Transverse colon (tissue), 4 donors: ENCODE results near the gene PTPN7. TPM values are rescaled to one million over a fixed set of nuclear protein-coding genes. Genes with fewer than 3 reads are reported as not detected.

ENCODE experiments used
- DNase-seq: peaks from one replicate; pipeline ENCODE4 v3.0.0-alpha.2; 2019
- H3K27ac ChIP-seq, 4 donors: fragments of 200-600 bp; sonication (generic); 2 replicates each; pipeline ENCODE4 v1.5.1; 2016 to 2018; ENCODE audit warnings: inconsistent platforms in 4 of 4
- H3K27me3 ChIP-seq: fragments of 200-600 bp; sonication (generic); 2 replicates; pipeline ENCODE4 v1.5.1; 2017; ENCODE audit warnings: inconsistent platforms
- H3K36me3 ChIP-seq, 4 donors: fragments of 200-600 bp; sonication (generic); 2 replicates each; pipeline ENCODE4 v1.5.1; 2017 to 2019; ENCODE audit warnings: inconsistent platforms in 4 of 4
- H3K4me1 ChIP-seq, 4 donors: fragments of 200-600 bp; sonication (generic); 2 replicates each; pipeline ENCODE4 v1.5.1; 2017 to 2020; ENCODE audit warnings: inconsistent platforms in 4 of 4
- H3K4me3 ChIP-seq, 4 donors: fragments of 200-600 bp; sonication (generic); 1 replicate in 1 of 4; 2 replicates in 3 of 4; pipeline versions ENCODE4 v1.5.1 to v1.6.1; 2017 to 2019; ENCODE audit warnings: inconsistent platforms in 4 of 4
- H3K9me3 ChIP-seq, 2 donors: fragments of 200-600 bp; sonication (generic); 2 replicates each; pipeline ENCODE4 v1.5.1; 2017 to 2019; ENCODE audit warnings: inconsistent platforms in 2 of 2
- EP300 ChIP-seq: sonication (generic); formaldehyde crosslinking; IDR thresholded peaks from one replicate; pipeline ENCODE4 v1.6.1; 2017; ENCODE audit warnings: antibody characterized with exemption, low read depth
- POLR2A ChIP-seq: fragments of 450-650 bp; IDR thresholded peaks from one replicate; pipeline ENCODE4 v1.6.1; 2016; ENCODE audit warnings: antibody characterized with exemption, mild to moderate bottlenecking, moderate library complexity
- POLR2AphosphoS5 ChIP-seq, 3 donors: sonication (generic); formaldehyde crosslinking; IDR thresholded peaks; one replicate each; pipeline ENCODE4 v1.6.1; 2016; ENCODE audit warnings: antibody characterized with exemption in 3 of 3
- WGBS, 2 donors: methylation state at CpG; one replicate each; pipeline ENCODE4 v1.1.5; 2018; ENCODE audit warnings: low coverage in 1 of 2; 5-methylcytosine and 5-hydroxymethylcytosine counted together
- in situ Hi-C, 4 donors: fragments of 200-750 bp; cut with MboI; loops; one replicate each; pipeline versions ENCODE4 v1.15.0 to v1.15.1; 2017; ENCODE audit warnings: low sequenced_read_pairs in 3 of 4, low pct_ligation_motif_present in 1 of 4, low pct_unique_long_range_greater_than_20kb in 1 of 4
- intact Hi-C: fragments of 100-400 bp; cut with DNase I; formaldehyde crosslinking; loops from one replicate; pipeline ENCODE4 v1.15.1; 2023; ENCODE audit warnings: low total_unique reads
- total RNA-seq, 4 donors: library from RNA; depleted of rRNA; stranded (reverse); fragments of >200 nt; gene quantifications; one replicate each; pipeline ENCODE4 v1.1.0, GENCODE V29; 2016
- TF ChIP-seq, protein P1 (sequence below), 5 experiments: fragments of 200-600 bp in 3 of 5; fragments of 450-650 bp in 2 of 5; sonication (generic) in 3 of 5; IDR thresholded peaks; 1 replicate in 2 of 5; 2 replicates in 3 of 5; pipeline ENCODE4 v1.5.1; 2016 to 2017; ENCODE audit warnings: antibody characterized with exemption in 5 of 5, inconsistent platforms in 3 of 5, mild to moderate bottlenecking in 2 of 5, moderate library complexity in 1 of 5

The PTPN7 gene
- total RNA-seq, 4 donors from 2014 or later = 5.2 to 32.5 (median 14.0) TPM; not detected in 1

DNA sequence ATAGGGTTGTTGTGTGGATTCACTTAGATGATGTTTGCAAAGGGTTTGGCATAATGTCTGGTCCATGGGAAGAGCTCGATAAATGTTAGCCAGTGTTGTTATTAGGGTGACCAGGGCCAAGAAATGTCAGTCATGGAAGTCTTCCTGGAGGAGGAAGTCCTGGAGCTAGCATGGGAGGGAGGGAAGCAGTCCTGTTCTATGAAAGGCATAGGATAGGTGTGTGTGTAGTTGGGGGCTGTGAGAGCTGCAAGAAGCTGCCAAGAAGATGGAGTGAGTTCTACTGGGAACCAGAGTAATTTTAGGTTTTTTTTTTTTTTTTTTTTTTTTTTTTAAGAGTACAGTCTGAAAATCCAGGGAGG is 37.9 kb upstream of the PTPN7 start:
- Histone ChIP-seq H3K27ac (peak overlapping the region in 1 of 4 donors; percentile 12), H3K9me3 (no peaks in the 10 kb centered on the region), H3K4me3 (no peak overlapping the region), H3K4me1 (peaks cover 0 to 30% (median 20%) of the 10 kb centered on the region in 4 donors), H3K36me3 (no peaks in the 10 kb centered on the region), H3K27me3 (peaks cover 21% of the 10 kb centered on the region)
- intact Hi-C loops (no loop called here), in situ Hi-C loops (loop anchor here (10.0 to 25.0 kb wide), 3 partner anchors 114 to 516 kb away; partner anchors contain the start of gene SYT2 (in 4 of the 4))
- TF ChIP-seq, protein P1, sequence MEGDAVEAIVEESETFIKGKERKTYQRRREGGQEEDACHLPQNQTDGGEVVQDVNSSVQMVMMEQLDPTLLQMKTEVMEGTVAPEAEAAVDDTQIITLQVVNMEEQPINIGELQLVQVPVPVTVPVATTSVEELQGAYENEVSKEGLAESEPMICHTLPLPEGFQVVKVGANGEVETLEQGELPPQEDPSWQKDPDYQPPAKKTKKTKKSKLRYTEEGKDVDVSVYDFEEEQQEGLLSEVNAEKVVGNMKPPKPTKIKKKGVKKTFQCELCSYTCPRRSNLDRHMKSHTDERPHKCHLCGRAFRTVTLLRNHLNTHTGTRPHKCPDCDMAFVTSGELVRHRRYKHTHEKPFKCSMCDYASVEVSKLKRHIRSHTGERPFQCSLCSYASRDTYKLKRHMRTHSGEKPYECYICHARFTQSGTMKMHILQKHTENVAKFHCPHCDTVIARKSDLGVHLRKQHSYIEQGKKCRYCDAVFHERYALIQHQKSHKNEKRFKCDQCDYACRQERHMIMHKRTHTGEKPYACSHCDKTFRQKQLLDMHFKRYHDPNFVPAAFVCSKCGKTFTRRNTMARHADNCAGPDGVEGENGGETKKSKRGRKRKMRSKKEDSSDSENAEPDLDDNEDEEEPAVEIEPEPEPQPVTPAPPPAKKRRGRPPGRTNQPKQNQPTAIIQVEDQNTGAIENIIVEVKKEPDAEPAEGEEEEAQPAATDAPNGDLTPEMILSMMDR (IDR thresholded peaks at IDR 0.05) = no peak
- TF ChIP-seq EP300 = no peak
- no peak for TF ChIP-seq POLR2A
- TF ChIP-seq POLR2AphosphoS5 (IDR thresholded peaks at IDR 0.05) = no peak
- WGBS, 2 donors = 20 to 38% methylated on average over 1 of the region's 1 CpG
- no peak for DNase-seq

DNA sequence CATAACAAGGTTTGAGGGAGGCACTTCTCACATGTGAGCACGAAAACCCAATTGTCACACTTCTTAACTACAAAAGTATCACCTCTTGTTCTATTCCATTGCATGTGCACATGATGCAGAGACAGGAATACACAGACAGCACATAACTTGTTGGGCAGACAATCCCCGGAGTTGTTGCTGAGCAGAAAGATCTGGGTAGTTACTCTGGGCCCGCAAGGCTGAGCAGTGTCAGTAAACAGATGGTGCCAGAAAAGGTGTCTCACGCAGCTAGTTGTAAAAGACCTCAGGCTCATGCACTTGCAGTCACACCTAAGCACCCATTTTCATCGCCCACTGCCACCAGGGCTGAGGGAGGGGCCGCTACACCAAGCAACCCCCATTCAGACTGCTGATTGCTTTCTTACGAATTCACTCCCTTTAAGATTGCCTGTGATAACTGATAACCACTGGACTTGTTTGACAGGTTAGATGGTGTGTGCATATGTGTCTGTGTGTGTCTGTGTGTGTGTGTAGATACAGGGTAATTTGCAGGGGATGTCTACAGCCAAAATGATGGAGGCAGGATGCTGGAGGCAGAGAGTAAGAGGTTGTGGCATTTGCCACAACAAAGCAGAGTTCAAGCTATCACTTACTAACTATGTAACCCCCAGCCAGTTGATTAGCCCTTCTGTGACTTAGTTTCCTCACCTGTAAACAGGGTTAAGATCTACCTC is 37.4 kb upstream of the PTPN7 start:
- Histone ChIP-seq H3K36me3 (no peaks in the 10 kb centered on the region), H3K4me1 (peaks cover 0 to 31% (median 26%) of the 10 kb centered on the region in 4 donors), H3K27ac (peak overlapping the region in 1 of 4 donors; percentile 12), H3K27me3 (peaks cover 26% of the 10 kb centered on the region), H3K9me3 (no peaks in the 10 kb centered on the region), H3K4me3 (no peak overlapping the region)
- intact Hi-C loops = no loop called here
- DNase-seq = peak; percentile 31
- no peak for TF ChIP-seq POLR2AphosphoS5 (IDR thresholded peaks at IDR 0.05)
- TF ChIP-seq, protein P1 (IDR thresholded peaks at IDR 0.05) = no peak
- TF ChIP-seq EP300 = no peak
- no peak for TF ChIP-seq POLR2A
- in situ Hi-C loops = loop anchor here (10.0 to 25.0 kb wide), 3 partner anchors 114 to 517 kb away; partner anchors contain the start of gene SYT2 (in 4 of the 4)
- 52 to 76% methylated on average over 2 to 7 of the region's 7 CpGs for WGBS, 2 donors

DNA sequence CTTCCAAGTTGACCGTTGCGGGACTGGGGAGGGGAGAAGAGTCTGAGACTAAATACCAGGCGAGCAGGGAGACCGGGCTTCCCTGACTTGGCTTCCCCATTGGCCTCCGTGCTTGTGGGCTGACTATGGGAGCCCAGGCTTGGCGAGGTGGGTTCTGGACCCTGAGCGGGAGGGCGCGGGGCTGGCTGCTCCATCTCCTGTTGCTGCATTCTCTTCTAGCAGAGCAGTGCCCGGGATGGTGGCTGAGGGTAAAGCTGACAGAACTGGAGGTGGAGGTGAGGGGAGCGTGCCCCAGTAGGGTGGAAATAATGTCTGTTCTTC is 33.9 kb upstream of the PTPN7 start:
- Histone ChIP-seq H3K4me1 (peaks cover 0 to 22% (median 16%) of the 10 kb centered on the region in 4 donors), H3K36me3 (no peaks in the 10 kb centered on the region), H3K27me3 (peaks cover 31% of the 10 kb centered on the region), H3K4me3 (peak overlapping the region in 1 of 4 donors; percentile 45), H3K27ac (no peak overlapping the region), H3K9me3 (no peaks in the 10 kb centered on the region)
- 59% methylated on average over 9 of the region's 11 CpGs; no CpG with 5 or more reads in 1 of the 2 donors for WGBS, 2 donors
- DNase-seq = no peak
- TF ChIP-seq POLR2AphosphoS5 (IDR thresholded peaks at IDR 0.05) = no peak
- TF ChIP-seq POLR2A = no peak
- TF ChIP-seq EP300 = no peak
- TF ChIP-seq, protein P1 (IDR thresholded peaks at IDR 0.05) = no peak
- in situ Hi-C loops (loop anchor here (10.0 to 25.0 kb wide), 3 partner anchors 118 to 521 kb away; partner anchors contain the start of gene SYT2 (in 4 of the 4)), intact Hi-C loops (no loop called here)

DNA sequence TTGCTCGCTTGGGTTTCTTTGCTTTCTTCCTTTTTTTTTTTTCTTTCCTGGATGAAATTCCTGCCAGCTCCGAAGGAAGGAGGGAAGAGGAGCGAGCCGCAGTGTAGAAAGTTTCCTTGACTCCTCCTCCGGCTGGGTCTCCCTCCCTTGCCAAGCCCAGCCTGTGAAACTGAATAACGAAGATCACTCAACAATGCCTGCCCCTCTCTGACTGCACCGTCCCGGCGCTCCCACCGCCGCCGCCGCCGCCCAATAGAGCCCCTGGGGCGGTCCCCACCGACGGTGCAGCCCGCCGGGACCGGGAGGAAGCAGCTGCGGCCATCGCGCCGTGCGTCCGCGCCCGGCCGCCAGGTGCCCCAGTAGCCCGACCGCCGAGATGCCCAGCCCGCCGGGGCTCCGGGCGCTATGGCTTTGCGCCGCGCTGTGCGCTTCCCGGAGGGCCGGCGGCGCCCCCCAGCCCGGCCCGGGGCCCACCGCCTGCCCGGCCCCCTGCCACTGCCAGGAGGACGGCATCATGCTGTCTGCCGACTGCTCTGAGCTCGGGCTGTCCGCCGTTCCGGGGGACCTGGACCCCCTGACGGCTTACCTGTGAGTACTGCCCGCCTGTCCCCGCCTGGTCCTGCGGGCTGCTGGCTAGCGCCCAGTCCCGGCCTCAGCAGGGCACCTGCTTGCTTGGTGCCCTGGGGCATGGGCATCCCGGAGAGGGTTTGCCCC is 33.4 kb upstream of the PTPN7 start, which contains the start of gene LGR6:
Gene LGR6, plus strand, starts transcription at position 186 of the 714 bp plus-strand sequence. Its CDS starts 191 bp downstream, at position 377.
- TF ChIP-seq, protein P1 (IDR thresholded peaks at IDR 0.05) = peak in 1 of 5 experiments; percentile 20
- TF ChIP-seq POLR2A = no peak
- intact Hi-C loops = no loop called here
- no peaks in the 10 kb centered on the region for H3K9me3 ChIP-seq
- in situ Hi-C loops = loop anchor here (10.0 to 25.0 kb wide), 3 partner anchors 119 to 521 kb away; partner anchors contain the start of gene SYT2 (in 4 of the 4)
- DNase-seq = no peak
- H3K36me3 ChIP-seq = no peaks in the 10 kb centered on the region
- WGBS, 2 donors = 3 to 8% methylated on average over 5 to 28 of the region's 61 CpGs
- H3K4me3 ChIP-seq = peak within 1 kb of the TSS in 3 of 4 donors; percentile 3 to 45 (median 28)
- peaks cover 0 to 21% (median 11%) of the 10 kb centered on the region in 4 donors for H3K4me1 ChIP-seq
- H3K27ac ChIP-seq = no peak within 1 kb of the TSS
- peaks cover 31% of the 10 kb centered on the region for H3K27me3 ChIP-seq
